HL-60/S4 (cell line): ENCODE data around the gene ITCH.
"Not testable (repeated sequence)": the region's sequence is repeated elsewhere in the genome, so short reads cannot be mapped to it uniquely, and the experiment has no call there.

ENCODE experiments used
- in situ Hi-C: fragments of 300-500 bp; cut with MboI; formaldehyde crosslinking; loops from 2 replicates; pipeline ENCODE4 v1.14.3; 2022; ENCODE audit warnings: low sequenced_read_pairs

The ITCH gene

DNA sequence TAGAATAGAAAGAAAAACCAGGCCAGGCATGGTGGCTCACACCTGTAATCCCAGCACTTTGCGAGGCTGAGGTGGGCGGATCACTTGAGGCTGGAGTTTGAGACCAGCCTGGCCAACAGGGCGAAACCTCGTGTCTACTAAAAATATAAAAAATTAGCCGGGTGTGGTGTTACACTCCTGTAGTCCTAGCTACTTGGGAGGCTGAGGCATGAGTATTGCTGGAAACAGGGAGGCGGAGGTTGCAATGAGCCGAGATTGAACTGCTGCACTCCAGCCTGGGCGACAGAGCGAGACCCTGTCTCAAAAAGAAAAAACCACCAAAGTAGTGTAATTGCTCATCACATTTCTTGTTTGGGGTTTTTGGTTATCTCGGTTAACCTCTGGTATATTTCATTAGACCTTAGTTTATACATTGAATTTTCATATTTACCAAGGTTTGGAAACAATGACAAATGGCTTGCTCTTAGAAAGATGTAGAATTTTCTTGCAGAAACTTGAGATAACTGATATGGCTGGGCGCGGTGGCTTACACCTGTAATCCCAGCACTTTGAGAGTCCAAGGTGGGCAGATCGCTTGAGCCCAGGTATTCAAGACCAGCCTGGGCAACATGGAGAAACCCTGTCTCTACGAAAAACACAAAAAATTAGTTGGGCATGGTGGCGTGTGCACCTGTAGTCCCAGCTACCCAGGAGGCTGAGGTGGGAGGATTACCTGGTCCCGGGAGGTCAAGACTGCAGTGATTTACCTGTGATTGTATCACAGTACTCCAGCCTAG is 14.2 kb downstream of the ITCH start:
- in situ Hi-C loops, result no loop called here

DNA sequence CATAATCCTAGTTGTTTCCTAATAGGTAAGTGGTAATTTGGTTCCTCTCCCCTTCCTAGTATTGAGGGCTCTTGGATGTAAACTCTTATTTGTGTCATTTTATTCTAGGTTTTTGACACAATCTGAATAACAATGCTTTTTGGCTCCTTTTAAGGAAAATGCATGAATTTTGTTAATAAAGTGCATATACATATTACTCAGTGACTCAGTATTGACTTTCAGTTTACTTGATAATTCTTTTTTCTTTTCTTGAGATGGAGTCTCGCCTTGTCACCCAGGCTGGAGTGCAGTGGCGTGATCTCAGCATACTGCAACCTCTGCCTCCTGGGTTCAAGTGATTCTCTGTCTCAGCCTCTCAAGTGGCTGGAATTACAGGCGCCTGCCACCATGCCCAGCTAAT is 19.1 kb downstream of the ITCH start:
- in situ Hi-C loops, result no loop called here

DNA sequence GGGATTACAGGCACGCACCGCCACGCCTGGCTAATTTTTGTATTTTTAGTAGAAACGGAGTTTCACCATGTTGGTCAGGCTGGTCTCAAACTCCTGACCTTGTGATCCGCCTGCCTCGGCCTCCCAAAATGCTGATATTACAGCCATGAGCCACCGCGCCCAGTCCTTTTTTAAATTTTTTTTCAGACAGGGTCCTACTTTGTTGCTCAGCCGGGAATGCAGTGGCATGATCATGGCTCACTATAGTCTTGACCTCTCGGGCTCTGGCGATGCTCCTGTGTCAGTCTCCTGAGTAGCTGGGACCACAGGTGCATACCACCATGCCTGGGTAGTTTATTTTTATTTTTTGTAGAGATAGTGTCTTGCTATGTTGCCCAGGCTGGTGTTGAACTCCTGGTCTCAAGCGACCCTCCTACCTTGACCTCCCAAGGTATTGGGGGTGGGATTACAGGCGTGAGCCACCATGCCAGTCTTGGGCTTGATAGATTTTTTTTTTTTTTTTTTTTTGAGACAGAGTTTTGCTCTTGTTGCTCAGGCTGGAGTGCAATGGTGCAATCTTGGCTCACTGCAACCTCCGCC is 19.9 kb downstream of the ITCH start:
- in situ Hi-C loops, result not testable (repeated sequence)

DNA sequence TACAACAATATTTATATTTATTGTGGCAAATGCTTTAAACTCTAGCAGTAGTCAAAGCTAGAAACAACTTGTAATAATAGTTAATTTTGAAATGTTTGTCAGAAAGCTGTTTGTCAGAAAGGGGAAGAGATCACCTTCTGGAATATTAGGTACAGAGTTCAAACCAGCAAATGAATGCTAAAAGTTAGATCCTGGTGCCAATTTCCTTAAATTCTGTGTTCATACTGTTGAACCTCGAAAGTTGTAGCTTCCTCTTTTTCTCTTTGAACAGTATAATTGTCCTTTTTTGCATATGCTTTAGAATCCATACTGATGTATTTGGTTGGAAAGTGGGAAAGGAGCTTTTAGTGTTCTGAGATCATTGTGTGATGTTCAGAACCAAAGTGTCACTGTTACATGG is 22.4 kb downstream of the ITCH start:
- in situ Hi-C loops, result no loop called here

DNA sequence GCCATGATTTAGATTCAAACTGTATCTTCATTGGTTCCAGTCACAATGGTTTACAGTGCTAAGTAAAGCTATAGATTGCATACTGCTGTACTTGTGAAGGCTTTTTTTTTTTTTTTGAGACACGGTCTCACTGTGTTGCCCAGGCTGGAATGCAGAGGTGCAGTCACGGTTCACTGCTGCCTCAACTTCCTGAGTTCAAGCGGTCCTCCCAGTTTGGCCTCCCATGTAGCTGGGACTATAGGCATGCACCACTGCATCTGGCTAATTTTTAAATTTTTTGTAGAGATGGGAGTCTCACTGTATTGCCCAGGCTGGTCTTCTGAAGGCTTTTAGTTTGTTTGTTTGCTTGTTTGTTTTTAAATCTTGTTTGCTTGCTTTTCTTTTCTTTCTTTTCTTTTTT is 24.9 kb downstream of the ITCH start:
- in situ Hi-C loops, result no loop called here

DNA sequence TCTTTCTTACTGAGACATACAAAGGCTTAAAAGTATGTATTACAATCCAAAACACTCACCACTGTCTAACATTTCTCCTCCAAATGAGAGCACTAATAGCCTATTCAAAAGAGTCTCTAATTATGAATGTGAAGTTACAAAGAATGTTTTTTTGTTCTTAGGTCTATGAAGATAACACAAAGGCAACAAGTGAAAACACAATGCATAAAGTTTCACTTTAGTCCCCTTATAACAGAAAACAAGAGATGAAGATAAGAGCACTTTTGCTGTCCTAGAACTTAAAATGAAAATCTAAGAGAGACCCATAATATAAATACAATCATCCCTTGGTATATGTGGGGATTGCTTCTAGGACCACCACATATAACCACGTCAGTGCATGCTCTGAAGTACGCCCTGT is 25.6 kb downstream of the ITCH start:
- in situ Hi-C loops, result no loop called here

DNA sequence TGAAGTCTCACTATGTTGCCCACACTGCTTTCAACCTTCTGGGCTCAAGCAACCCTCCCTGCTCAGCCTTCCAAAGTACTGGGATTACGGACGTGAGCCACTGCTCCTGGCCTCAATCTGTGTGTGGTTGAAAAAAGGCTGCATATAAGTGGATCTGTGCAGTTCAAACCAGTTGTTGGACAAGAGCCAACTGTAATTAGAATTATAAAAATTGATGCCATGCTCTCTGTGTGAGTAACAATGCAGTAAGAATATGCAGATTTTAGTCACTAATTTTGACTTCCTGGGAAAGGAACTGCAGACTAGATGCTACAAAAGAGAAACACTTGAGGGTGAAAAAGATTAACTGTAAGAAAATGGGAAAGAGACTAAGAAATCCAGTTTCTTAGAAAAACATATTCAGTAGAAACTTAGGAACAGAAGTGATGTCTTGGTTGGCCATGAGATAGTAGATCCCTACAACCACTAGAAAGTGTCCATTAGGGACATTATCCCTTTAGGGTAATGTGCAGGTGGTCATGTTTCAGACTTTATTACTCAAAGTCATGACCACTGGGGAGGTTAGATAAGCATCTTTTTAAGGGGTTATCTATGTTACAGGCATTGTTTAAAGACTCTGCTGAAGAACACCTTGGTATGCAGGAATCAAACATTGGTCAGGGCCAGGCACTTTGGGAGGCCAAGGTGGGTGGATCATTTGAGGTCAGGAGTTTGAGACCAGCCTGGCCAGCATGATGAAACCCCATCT is 26.3 kb downstream of the ITCH start:
- in situ Hi-C loops, result no loop called here

DNA sequence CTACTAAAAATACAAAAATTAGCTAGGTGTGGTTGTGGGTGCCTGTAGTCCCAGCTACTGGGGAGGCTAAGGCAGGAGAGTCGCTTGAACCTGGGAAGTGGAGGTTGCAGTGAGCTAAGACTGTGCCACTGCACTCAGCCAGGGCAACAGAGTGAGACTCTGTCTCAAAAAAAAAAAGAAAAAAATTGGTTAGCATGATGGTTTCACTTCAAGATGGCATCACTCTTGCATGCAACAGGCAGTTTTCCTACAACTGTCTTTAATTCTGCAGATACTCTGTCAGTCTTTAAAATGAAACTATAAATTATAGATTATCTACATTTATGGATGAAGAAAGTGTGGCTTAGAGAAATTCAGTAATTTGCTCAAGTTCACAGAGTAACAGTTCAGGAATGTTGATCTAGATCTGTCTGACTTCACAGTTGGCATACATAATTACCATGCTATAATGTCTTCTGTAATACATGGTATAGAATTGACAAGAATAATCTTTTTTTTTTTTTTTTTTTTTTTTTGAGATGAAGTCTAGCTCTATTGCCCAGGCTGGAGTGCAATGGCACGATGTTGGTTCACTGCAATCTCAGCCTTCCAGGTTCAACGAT is 27.0 kb downstream of the ITCH start:
- in situ Hi-C loops, result no loop called here

DNA sequence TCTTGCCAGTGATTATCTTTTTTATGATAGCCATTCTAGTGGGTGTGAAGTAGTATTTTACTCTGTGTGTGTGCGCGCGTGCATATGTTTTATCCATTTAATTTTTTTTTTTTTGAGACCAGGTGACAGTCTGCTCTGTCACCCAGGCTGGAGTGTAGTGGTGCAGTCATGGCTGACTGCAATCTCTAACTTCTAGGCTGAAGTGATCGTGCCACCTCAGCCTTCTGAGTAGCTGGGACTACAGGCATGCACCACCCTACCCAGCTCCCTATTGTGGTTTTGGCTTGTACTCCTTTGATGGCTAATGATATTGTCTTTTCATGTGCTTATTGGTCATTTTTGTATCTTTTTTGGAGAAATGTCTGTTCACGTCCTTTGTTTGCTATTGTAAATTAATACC is 33.3 kb downstream of the ITCH start:
- in situ Hi-C loops, result no loop called here

DNA sequence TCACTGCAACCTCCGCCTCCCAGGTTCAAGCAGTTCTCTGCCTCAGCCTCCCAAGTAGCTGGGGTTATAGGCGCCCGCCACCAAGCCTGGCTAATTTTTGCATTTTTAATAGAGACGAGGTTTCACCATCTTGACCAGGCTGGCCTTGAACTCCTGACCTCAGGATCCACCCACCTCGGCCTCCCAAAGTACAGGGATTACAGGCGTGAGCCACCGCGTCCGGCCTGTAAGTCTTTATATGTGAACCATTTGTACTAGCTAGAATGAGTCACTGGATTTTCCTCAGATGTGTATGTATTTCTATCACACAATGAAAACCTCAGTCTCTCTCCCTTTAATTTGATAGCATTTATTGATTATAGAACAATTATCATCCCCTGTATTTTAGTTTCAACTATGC is 34.0 kb downstream of the ITCH start:
- in situ Hi-C loops, result no loop called here

DNA sequence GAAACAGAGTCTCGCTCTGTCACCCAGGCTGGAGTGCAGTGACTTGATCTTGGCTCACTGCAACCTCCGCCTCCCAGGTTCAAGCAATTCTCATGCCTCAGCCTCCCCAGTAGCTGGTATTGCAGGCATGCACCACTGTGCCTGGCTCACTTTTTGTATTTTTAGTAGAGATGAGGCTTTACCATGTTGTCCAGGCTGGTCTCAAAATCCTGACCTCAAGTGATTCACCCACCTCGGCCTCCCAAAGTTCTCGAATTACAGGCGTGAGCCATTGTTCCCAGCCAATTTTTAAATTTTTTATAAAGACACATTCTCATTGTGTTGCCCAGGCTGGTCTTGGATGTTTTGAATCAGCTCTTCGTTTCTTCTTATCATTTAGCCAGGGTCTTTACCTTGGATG is 37.7 kb downstream of the ITCH start:
- in situ Hi-C loops, result not testable (repeated sequence)

DNA sequence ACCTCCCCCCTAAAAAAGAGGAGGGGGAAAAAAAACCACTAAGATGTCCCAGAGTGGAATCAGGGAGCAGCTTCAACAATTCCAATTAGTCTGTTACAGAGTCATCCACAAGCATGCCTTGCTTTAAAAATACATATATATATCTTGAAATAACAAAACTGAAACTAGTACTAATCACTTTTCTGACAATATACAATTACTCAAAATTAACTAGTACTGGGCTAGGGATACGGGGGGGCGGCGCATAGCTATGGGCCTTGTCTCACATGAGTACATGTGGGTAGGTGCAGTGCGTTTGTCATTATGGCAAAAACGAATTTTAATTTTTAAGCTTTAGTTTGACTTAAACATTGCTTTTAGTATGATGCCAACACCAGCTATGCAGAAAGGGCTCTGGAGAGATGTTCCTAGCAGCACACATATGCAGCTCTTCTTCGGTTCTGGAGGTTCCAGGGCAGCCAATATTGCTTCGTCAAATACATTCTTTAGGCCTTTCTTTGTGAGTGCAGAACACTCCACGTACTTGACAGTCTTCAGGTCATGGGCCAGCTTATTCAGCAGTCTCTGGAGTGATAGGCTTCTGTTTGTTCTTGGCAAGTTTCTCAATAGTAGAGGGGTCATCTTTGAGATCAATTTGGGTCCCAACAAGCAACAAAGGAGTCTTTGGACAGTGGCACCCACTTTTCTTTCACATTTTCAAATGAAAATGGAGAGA is 38.8 kb downstream of the ITCH start:
- in situ Hi-C loops, result no loop called here

DNA sequence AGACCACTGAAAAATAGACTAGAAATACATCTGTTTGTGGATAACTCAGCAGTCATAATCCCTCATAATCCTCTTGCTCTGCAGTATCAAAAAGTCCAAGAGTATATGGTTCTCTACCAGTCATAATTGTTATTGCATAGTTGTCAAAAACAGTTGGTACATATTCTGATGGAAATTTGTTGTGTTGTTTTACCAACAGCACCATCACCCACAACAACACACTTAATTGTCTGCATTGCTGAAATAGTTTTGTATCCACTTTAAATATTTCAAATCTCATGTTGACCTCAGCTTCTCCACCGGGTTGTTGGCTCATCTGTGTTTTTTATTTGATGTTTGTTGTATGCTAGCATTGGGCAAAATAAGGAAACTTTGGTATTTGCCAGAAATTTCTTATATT is 39.4 kb downstream of the ITCH start:
- in situ Hi-C loops, result no loop called here

DNA sequence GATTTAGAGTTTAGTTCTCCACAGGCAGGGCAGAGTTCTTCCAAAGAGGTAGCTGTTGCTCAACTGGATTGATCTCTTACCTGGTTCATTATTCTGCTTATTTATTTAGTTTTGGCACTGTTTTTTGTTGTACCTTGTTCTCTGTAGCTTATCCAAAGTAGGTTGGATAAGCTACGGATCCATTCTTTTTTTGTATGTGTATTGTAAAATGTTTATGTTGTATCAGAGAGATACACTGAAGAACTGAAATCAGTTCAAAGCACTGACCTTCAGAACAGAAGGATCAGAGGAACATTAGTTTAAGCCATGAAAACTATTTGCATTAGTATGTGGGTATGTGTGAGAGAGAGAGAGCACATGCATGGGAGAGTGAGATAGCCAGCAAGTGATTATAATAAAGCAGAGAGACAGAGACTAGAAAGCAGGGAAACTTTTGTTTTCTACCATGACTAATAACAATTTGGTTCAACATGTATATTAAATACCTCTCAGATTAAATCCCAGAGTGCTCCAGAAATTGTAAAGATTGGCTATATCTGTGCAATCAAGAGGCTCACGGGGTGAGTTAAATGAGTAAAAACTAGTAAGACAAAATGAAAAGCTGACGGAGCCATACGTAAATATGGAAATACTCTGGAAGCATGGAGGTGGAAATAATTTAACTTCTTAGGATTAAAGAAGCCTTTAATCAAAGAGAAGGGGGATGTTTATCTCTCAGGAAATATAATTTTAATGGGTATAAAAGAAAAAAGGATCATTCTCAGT is 40.2 kb downstream of the ITCH start:
- in situ Hi-C loops, result no loop called here

DNA sequence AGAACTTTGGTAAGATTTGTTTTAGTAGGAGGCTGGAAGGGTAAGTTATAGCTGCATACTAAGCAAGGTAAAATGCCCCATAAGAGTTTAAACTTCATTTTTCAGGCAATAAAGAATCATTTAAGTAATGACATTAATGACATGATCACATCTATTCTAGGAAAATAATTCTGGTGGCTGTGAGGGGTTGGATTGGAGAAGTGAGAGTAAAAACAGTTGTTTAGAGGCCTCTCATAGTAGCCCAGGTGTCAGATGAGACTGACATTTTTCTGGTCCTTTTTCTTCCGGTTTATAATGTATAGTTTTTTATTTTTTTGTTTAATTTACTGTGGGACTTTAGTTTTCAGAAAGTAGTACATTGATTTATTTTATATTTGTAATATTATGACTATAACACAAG is 40.8 kb downstream of the ITCH start:
- in situ Hi-C loops, result no loop called here

DNA sequence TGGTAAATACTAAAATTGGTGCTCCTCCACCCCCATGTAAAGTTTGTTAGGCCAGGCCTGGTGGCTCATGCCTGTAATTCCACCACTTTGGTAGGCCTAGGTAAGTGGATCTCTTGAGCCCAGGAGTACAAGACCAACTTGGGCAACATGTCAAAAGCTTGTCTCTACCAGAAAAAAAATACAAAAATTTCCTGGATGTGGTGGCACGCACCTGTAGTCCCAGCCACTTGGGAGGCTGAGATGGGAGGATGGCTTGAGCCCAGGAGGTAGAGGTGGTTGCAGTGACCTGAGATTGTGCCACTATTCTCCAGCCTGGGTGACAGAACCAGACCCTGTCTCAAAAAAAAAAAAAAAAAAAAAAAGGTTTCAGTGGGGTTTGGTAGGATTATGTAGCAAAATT is 41.7 kb downstream of the ITCH start:
- in situ Hi-C loops, result no loop called here

DNA sequence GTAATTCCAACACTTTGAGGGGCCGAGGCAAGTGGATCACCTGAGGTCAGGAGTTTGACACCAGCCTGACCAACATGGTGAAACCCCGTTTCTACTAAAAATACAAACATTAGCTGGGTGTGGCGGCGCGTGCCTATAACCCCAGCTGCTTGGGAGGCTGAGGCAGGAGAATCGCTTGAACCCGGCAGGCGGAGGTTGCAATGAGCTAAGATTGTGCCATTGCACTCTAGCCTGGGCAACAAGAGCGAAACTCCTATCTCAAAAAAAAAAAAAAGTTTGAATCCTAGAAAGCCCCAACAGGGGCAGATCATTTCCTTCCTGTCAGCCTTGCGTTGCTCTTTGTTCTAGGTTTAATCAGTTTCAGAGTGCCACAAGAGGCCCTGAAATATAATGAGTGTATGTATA is 42.2 kb downstream of the ITCH start:
- in situ Hi-C loops, result not testable (repeated sequence)

DNA sequence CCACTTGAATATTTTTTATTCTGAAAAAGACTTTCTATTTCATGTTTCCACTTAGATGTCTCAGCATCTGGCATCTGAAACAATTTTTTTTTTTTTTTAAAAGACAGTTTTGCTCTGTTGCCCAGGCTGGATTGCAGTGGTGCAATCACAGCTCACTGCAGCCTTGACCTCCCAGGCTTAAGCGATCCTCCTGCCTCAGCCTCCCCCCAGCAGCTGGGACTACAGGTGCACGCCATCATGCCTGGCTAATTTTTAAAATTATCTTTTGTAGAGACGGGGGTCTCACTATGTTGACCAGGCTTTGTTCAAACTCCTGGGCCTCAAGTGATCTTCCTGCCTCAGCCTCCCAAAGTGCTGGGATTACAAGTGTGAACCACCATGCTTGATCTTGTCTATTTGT is 42.9 kb downstream of the ITCH start:
- in situ Hi-C loops, result not testable (repeated sequence)

DNA sequence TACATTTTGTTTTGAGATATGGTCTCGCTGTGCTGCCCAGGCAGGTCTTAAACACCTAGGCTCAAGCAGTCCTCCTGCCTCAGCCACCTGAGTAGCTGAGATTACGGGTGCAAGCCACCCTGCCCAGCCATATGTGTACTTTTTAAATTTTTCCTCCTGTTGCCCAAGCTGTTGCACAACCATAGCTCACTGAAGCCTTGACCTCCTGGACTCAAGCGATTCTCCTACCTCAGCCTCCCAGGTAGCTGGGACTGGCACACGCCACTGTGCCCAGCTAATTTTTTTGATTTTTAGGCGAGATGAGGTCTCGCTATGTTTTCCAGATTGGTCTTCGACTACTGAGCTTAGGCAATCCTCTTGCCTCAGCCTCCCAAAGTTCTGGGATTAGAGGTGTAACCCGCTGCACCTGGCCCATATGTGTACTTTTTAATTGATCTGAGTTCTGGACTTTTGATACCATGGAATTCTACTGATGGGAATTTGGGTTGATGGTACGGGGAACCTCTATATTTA is 44.9 kb downstream of the ITCH start:
- in situ Hi-C loops, result no loop called here

DNA sequence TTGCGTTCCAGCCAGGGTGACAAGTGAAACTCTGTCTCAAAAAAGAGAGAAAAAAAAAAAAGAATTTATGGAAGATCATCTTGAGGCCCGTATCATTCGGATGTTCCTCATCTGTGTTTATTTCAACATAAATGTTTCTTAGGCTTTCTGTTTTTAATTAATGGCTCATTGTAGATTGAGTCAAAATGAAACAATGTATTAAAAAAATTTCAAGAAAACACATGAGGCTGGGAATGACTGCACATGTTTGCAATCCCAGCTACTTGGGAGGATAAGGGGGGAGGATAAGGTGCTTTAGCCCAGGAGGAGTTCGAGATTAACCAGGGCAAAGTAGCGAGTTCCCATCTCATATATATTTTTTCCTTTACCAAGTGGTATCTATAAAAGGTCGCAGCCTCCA is 47.3 kb downstream of the ITCH start:
- in situ Hi-C loops, result no loop called here
